GM18502 (cell line): ENCODE measurements around the gene MORF4L1.
"Not testable (repeated sequence)": the region's sequence is repeated elsewhere in the genome, so short reads cannot be mapped to it uniquely, and the experiment has no call there.

Experiments
- ATAC-seq: cut with Tn5 transposase; IDR thresholded peaks from one replicate; pipeline ENCODE4 v1.9.1; 2021; ENCODE audit warnings: mild to moderate bottlenecking; ENCODE audit not compliant: unreplicated experiment, poor library complexity

MORF4L1 gene

GRCh38 chr15:78895471-78895870 lies 22.8 kb downstream of the MORF4L1 start:
- ATAC-seq: no peak

GRCh38 chr15:78898540-78898939 lies 25.9 kb downstream of the MORF4L1 start:
- ATAC-seq: no peak

DNA sequence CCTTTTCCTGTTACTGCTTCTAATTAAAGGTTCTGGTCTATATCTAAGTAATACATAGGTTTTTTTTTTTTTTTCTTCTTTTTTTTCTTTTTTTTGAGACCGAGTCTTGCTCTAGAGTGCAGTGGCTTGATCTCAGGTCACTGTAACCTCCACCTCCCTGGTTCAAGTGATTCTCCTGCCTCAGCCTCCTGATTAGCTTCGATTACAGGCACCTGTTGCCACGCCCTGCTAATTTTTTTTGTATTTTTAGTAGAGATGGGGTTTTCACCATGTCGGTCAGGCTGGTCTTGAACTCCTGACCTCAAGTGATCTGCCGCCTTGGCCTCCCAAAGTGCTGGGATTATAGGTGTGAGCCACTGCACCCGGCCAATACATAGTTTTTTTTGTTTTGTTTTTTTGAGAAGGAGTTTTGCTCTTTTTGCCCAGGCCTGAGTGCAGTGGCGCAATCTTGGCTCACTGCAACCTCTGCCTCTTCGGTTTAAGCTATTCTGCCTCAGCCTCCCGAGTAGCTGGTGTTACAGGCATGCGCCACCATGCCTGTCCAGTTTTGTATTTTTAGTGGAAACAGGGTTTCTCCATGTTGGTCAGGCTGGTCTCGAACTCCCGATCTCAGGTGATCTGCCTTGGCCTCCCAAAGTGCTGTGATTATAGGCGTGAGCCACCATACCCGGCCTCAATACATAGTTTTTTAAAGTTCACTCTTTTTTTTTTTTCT lies 28.3 kb downstream of the MORF4L1 start:
- not testable (repeated sequence) for ATAC-seq

- not testable (repeated sequence) for ATAC-seq
These were observed 29.8 kb downstream of the MORF4L1 start for GRCh38 chr15:78902281-78903032.

DNA sequence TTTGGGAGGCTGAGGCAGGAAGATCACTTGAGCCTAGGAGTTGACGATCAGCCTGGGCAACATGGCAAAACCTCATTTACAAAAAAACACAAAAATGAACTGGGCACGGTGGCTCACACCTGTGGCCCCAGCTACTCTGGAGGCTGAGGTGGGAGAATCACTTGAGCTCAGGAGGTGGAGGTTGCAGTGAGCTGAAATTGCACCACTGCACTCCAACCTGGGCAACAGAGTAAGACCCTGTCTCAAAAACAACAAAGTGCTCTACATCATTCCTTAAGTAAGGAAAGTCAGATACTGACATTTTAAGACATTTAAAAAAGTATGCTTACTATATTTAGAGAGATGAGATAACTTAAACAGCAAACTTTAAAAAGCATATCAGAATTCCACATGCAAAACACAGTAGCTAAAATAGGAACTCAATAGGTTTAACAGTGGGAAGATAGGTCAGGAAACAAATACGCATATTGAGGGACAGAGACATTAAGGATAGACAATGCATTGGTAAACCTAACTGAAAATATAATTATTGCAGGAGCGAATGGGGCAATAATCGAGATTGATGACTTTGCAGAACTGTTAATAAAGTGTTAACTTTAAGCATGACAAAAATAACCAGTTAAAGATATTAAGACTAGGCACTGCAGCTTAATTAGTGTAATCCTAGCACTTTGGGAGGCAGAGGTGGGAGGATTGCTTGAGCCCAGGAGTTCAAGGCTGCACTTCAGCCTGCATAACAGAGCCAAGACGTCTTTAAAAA lies 32.1 kb downstream of the MORF4L1 start:
- no peak for ATAC-seq

- ATAC-seq: no peak
These were observed 33.6 kb downstream of the MORF4L1 start for GRCh38 chr15:78906316-78906620.

GRCh38 chr15:78907577-78907976 lies 34.9 kb downstream of the MORF4L1 start:
- no peak for ATAC-seq

- ATAC-seq: no peak
These were observed 36.5 kb downstream of the MORF4L1 start for GRCh38 chr15:78909160-78909695.

DNA sequence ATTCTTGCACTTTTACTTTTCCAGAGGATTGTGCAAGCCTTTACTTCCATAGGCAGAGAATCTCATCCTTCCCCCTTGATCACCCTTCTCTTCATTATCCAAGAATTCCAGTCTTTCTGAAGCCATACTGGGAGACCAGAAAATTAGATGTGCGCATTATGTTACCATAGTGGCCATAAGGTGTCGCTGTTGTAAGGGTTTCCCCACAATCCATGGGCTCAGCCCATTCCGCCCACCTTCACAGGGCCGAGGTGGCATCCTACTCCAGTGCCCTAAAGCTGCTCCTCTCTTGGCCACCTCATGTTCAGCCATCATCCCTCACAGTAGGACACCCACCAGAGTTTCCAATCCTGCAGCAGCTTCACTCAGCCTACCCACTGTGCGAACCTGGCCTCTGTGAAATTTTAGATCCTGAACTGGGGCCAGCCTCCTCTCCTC lies 37.1 kb downstream of the MORF4L1 start:
- no peak for ATAC-seq

- ATAC-seq: no peak
These were observed 37.6 kb downstream of the MORF4L1 start for GRCh38 chr15:78910271-78910670.

DNA sequence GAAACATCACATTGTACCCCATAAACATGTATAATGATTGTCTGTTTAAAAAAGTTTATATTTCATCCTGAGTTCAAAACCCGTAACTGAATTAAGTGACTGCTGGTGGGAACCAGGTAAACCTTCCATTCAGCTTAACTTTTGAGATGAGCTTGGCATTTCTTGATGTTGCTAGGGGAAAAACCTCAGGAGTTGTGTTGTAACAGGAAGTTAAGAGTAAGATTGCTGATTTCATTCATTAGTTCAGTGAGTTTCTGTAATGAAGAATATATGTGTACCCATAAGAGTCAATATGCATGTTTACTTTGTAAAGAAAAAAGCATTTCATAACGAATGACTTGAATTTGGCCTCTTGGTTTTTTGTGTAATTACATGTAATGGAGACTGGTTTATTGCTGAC lies 39.6 kb downstream of the MORF4L1 start:
- ATAC-seq: no peak

DNA sequence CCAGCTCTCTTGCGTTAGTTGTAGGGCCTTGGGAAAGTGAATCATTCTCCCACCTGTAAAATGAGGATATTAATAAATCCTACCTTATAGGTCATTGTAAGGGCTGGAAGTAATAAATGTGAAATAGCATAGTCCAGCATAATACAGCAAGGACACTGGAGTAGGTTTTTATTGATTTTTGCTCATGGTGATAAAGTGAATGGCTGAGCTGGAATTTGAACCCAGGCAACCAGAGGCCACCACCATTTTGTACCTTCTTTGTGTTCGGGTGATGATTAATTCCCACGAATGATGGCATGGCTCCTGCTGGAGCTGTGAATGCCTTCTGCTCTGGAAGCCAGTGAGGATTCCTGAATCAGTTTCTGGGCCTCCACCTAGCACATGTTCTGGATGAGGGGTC lies 40.3 kb downstream of the MORF4L1 start:
- ATAC-seq: no peak

- ATAC-seq: no peak
These were observed 41.5 kb downstream of the MORF4L1 start for GRCh38 chr15:78914027-78914764.

DNA sequence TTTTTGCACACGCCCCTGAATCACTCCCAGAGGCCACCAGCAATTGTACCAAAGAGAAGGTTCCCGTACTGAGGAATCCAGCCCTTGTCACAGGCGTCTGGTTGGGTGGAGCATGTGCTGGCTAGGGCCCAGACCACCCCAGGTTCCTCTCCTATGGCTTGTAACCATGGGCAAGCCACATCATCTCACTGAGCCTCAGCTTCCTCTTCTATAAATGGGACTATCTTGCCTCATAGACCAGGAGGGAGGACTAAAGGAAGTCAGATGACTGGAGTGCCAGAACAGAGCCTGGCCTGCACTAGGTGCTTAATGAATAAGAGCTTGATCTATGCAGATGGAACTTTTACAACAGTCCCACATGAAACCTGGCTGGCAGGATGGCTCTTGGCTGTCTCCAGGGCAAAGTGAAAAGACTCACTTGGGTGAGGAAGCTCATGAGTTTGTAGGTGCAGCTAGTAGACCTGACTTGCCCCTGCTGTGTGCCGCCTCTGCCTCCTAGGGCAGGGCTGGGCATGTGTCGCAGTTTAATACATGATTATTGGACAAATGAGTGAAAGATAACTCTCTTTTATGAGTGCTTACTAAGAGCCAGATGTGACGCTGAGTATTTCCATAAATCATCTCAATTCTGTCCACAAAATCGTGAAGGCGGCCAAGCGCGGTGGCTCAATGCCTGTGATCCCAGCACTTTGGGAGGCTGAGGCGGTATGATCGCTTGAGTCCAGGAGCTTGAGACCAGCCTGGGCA lies 42.8 kb downstream of the MORF4L1 start:
- ATAC-seq: no peak

DNA sequence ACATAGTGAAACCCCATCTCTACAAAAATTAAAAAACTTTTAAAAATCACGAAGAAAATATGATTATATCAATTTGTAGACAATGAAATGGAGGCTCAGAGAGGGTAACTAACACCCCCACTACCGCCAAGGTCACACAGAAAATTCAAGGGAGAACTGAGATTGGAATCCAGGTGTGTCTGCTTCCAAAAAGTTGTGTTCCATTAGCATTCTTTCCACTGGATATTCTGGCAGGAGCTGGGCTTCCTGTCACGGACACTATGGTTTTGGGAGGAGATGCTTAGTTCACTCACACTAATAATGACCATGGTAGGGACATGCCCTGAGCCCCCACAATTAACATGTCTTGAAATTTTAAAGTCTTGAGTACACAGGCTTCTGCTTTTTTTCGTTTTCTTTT lies 43.4 kb downstream of the MORF4L1 start:
- ATAC-seq: no peak

DNA sequence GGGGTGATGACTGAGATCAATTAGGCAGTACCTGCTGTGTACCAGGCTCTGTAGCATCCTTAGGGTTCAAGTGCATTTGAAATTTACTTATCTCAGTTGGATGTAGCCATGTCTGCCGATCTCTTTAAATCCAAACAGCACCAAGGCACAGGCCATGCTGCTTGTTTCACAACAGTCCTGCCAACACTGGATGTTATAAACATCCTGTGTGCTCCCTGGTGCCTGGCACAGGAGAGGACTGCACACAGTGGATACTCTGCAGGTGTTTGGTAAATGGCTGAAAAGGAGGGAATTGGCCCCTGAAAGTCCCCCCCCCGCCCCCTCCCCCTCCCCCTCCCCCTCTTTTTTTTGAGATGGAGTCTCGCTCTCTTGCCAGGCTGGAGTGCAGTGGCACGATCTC lies 45.2 kb downstream of the MORF4L1 start:
- no peak for ATAC-seq

GRCh38 chr15:78921517-78921916 lies 48.8 kb downstream of the MORF4L1 start:
- no peak for ATAC-seq

DNA sequence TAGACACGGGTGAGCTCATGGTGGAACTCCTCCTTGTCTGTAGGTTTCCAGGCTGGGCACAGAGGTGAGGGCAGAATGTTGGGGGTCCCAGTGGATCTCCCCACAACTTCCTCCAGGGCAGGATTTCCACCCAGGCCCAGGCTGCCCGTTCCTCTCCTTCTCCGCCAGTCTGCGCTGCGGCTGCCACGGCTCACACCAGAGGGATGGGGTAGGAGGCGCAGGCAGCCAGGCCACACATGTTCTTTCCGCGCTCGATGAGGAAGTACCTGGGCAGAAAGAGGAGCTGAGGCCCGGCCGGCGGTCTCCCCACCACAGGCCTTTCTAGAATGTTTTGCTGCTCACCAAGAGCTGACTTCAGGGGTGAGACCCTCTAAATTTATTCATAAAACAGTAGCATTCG lies 49.2 kb downstream of the MORF4L1 start:
- ATAC-seq: no peak

- no peak for ATAC-seq
These were observed 49.8 kb downstream of the MORF4L1 start for GRCh38 chr15:78922527-78922926.

DNA sequence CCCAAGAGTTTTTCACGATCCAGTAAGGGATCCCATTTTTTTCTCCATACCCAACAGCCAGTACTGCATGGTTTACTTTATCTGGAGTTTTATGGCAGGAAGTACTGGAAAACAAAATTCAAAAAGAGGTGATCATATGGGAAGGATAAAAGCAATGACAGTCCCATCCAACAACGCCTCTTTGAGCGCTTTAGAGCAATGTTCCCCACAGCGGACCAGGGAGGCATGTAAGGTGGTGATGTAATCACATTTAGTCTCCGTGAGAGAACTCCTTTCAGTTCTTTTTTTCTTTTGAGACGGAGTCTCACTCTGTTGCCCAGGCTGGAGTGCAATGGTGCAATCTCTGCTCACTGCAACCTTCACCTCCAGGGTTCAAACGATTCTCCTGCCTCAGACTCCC lies 50.3 kb downstream of the MORF4L1 start:
- ATAC-seq: no peak
